ENCODE measurements around the gene ACTL8.

Gene ACTL8

GRCh38 chr1:17773591-17774326, 18.6 kb downstream of the ACTL8 start:
- DNase-seq: no peak

DNA sequence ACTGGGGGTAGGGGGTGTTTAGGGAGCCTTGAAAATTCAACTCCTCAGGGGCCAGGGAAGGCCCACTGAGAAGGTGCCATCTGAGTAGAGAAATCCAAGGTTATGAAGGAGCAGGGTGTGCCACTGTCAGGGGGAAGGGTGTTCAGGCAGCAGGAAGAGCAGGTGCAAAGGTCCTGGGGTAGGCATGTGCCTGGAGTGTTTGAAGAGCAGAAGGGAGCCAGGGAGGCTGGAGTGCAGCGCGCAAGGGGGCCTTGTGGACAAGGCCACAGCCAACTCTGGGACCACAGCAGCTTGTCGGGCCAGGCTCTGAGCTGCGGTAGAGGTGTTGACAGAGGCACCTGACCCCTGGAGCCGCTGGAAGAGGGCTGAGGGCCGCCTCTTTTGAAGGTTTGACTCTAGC, 19.3 kb downstream of the ACTL8 start:
- no peak for DNase-seq

DNA sequence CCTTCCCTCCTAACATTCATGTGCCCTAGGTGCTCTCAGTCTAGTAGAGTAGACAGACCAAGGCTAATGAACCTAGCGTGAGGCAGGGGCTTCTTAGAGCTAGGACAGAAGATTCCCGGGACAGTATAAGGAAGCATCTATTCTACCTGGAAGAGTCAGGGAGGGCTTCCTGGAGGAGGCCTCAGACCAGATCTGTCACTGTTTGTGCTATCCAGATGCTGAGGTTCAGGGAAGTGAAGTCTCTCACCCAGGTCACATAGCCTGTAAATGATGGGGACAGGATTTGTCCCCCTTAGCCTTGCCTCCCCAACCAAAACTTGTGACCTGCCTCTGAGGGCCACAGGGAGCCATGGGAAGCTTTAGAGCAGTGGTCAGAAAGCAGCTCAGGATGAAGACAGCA, 20.7 kb downstream of the ACTL8 start:
- DNase-seq: no peak

DNA sequence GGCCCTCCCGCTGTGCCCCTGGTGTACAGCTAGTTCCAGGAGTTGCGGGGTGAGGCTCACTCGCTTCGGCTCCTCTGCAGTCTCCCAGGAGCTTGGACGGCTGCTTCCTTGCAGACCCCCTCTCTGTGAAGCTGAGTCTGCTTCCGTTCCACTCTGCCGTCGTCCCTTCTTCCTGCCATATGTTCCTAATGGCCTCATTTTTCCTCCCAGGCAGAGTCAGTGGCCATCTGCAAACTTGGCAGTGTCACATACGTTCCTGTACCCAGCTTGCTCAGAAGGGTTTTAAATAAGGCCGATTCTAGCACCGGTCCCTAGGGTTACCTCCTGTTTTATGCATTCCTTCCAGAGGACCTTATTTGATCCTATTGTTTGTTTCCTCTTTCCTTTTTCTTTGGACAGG, 21.3 kb downstream of the ACTL8 start:
- no peak for DNase-seq

DNA sequence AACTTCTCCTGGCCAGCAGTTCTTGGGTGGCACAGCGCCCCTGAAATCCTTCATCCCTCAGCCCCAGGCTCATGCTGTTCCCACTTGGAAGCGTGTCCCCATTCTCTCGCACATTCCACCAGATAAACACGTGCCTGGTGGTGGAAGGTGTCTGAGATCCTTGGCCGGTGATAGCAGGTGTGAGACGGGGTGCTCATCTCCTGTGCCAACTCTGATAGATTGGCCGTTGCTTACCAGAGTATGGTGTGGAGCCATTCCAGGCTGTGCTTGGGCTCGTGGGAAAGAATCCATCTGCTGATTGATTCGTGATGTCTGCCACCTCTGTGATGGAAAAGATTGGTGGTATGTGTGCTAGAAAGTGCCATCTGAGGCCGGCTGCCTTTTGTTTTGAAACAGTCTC, 22.2 kb downstream of the ACTL8 start:
- no peak for DNase-seq

GRCh38 chr1:17777818-17778217, 22.7 kb downstream of the ACTL8 start:
- no peak for DNase-seq

DNA sequence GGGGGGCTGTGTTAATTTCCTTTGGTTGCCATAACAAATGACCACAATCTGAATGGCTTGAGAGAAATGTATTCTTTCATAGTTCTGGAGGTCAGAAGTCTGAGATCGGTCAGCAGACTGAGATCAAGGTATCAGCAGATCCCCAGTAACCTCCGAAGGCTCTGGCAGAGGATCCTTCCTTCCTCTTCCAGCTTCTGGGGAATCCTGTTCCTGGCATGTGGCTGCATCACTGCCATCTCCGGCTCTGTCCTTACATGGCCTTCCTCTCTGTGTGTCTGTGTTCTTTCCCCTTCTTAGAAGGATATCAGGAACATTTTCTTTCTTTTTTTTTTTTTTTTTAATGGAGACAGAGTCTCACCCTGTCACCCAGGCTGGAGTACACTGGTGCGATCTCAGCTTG, 25.8 kb downstream of the ACTL8 start:
- DNase-seq: no peak

DNA sequence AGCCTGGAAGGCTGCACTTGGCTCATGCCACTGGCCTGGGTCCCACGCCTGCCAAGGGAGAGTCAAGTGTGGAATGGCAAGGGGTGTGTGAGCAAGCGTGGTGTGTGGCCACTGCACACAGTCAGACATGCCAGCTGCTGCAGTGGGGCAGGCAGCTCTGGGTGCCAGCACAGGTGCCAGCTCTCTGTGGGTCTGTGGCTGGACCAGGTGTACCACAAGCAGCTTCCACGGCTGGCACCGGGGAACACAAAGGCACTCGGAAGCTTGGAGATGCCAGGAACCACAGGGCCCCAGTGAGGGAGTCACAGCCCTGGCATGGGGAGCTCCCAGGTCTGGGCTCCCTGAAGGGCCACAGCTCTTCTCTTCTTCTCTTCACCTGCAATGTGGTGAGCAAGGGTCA, 34.8 kb downstream of the ACTL8 start:
- no peak for DNase-seq

DNA sequence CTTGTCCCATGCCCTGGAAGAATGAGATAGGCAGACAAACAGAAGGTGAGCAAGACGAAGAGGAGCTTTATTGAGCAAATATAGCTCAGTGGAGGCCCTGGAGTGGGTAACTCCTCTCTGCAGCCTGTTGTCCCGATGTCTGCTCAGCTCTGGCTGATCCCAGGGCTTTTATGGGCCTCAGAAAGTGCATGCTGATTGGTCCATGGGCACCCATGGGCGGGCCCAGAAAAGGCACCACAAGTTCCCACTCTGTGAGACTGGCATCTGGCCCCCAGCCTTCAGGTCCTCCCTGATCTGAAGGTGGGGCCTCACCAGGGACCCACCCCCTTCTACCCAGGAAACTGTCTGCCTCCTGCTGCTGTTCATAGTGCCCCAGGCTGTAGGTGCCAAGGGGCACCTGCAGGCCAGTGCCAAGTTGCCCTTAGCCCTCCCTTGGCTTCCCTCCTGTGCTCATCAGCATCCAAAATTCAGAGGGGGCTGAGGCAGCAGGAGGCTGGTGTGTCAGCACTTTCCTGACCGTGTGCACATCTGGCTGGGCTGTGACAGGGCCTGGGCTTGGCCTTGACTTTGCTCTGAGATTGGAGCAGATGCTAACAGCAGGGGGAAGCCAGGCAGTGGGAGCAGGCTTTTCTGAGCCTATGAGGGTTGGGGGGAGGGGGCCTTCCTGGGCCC, 35.4 kb downstream of the ACTL8 start:
- DNase-seq: no peak

- DNase-seq: no peak
Measured at GRCh38 chr1:17791055-17791390, 35.9 kb downstream of the ACTL8 start.

- no peak for DNase-seq
Measured at GRCh38 chr1:17791480-17791879, 36.3 kb downstream of the ACTL8 start.

DNA sequence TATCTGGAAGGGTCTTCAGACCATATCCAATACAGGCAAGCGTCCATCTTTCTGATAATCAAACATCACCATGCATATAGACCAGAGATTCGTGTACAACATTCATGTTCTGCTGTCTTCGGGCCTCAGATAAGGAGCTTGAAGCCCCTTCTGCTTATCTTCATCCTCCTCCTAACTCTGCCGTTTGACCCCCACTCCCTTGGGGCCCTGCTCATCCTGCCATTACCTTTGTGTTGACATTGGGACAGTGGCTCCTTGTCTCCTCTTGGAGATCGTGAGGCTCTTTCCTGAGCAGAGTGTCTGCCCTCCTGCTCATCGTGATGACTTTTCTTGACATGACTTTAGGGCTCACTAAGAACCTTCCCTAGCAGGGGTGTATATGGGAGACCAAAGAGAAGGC, 37.3 kb downstream of the ACTL8 start:
- DNase-seq: no peak

DNA sequence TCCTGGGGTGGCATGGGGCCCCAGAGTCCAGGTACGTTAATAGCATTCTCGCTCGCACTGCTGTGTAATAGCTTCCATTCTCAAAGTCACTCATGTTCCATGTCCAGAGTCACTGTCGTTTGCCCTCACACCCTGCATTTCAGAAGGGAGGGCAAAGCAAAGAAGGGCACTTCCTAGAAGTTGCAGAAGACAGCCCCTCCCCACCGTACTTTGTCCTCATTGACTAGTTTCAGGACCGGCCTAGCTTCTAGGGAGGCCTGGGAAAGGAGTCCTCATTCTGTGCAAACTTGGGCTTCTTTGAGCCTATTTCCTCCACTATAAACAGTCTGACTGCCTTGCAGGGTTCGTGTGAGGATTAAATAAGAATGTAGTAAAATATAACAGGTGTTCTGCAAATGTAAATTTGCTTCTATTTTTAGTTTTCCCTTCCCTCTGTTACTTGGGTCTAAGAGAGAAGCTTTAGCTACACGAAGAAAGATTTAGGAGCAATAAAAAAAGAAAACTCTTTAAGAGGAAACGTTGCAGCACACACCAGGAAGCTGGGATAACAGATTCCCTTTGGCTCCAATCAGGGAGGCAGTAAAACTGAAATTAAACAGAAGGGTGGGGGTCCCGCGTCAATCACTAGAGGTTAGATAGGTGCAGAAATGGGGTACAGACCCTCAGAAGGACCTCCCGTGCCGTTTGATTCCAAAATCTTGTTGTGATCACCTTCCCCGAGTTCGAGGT, 40.1 kb downstream of the ACTL8 start:
- no peak for DNase-seq

- no peak for DNase-seq
Measured at GRCh38 chr1:17795836-17796645, 40.9 kb downstream of the ACTL8 start.

- no peak for DNase-seq
Measured at GRCh38 chr1:17797478-17797877, 42.3 kb downstream of the ACTL8 start.

GRCh38 chr1:17798011-17798410, 42.9 kb downstream of the ACTL8 start:
- no peak for DNase-seq

- no peak for DNase-seq
Measured at GRCh38 chr1:17798799-17799382, 43.8 kb downstream of the ACTL8 start.

GRCh38 chr1:17799642-17800041, 44.5 kb downstream of the ACTL8 start:
- DNase-seq: peak in 2 of 3 donors; percentile 3 to 8

GRCh38 chr1:17802164-17802563, 47.0 kb downstream of the ACTL8 start:
- no peak for DNase-seq

DNA sequence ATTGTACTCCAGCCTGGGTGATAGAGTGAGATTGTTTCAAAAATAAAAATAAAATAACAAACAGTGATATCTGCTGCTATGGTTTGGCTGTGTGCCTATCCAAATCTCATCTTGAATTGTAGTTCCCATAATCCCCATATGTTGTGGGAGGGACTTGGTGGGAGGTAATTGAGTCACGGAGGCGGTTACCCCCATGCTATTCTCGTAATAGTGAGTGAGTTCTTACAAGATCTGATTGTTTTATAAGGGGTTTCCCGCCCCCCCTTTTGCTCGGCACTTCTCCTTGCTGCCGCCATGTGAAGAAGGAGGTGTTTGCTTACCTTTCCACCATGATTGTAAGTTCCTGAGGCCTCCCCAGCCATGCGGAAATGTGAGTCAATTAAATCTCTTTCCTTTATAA, 47.8 kb downstream of the ACTL8 start:
- DNase-seq: no peak

DNA sequence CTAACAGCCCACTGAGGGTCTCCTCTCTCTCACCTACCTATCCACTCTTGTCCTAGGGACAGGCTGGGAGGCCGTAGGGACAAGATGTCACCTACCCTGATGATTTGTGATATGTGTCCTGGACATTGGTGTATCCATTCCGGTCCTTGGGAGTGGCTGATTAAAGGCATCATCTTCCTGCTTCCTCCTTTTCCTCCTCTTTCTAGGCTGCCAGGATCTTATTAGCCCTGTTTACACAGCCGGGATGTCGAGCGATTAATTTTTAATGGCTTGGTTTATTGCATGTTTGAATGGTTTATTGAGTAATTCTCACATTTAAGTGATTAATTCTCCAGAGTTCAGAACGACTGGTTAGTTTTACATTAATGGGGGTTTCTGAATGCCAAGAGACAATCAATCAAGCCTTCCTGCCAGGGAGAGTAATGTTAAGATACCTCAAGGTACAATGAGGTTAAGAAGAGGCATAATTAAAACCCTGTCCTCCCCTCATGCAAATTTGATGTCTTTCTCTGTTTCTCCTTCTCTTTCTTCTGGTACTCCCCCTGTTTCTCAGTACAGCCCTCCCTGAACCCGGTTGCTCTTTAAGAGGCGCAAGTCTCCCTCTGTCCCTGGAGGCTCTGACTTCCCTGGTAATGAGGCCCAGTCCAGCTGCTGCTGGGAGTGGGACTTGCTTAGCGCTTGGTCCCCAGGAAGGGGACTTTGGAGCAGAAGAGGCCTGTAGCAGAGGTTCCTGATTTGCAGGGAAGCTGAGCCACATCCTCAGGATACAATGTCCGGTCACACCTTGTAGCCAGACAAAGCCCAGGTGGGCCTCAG, 50.9 kb downstream of the ACTL8 start:
- no peak for DNase-seq

DNA sequence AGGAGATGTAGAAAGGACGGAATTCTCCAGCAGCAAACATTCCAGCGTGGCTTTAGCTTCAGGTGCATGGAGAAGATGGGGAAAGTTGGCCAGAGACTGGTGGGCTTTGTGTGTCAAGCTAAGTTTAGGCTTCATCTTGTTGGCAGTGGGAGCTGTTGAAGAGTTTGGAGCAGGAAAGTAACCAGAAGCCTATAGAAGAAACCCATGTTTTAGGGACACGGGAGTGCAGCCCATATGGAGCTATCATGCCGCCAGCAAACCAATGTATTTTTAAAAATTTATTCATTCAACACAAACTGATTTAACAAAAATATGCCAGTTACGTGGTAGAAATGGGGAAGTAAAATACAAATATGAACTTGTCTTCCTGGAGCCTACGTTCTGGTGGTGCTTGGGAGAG, 53.7 kb downstream of the ACTL8 start:
- no peak for DNase-seq
